Measurements from ENCODE around the gene INMT.

INMT gene

GRCh38 chr7:30754315-30754877 is 2.5 kb downstream of the INMT start:
- TF ChIP-seq ELF4 (IDR thresholded peaks at IDR 0.05) (no peak), PKNOX1 (IDR thresholded peaks at IDR 0.05) (no peak), FOXM1 (IDR thresholded peaks at IDR 0.05; ENCODE audit: borderline replicate concordance) (no peak), CTBP1 (IDR thresholded peaks at IDR 0.05; ENCODE audit: borderline replicate concordance) (no peak), FOXA1 (IDR thresholded peaks at IDR 0.05) (no peak), FOXK2 (IDR thresholded peaks at IDR 0.05) (no peak), SUZ12 (IDR thresholded peaks at IDR 0.05) (no peak), SP1 (IDR thresholded peaks at IDR 0.05) (no peak), NFRKB (IDR thresholded peaks at IDR 0.05) (no peak), LEF1 (IDR thresholded peaks at IDR 0.05; ENCODE audit: borderline replicate concordance) (no peak), L3MBTL2 (conservative IDR thresholded peaks at IDR 0.05) (no peak), TARDBP (IDR thresholded peaks at IDR 0.05) (no peak), HDGF (IDR thresholded peaks at IDR 0.05; ENCODE audit: borderline replicate concordance) (no peak), BHLHE40 (IDR thresholded peaks at IDR 0.05; ENCODE audit: borderline replicate concordance) (no peak), ZNF384 (IDR thresholded peaks at IDR 0.05) (no peak), ARNT (IDR thresholded peaks at IDR 0.05) (no peak)
- DNase-seq (ENCODE audit: extremely low spot score): no peak
- POLR2A ChIA-PET: no interaction called here
- CTCF ChIA-PET: no interaction called here

GRCh38 chr7:30755384-30756154 is 3.6 kb downstream of the INMT start:
- TF ChIP-seq CTBP1 (IDR thresholded peaks at IDR 0.05; ENCODE audit: borderline replicate concordance): no peak
- CTCF ChIA-PET: no interaction called here
- DNase-seq (ENCODE audit: extremely low spot score): no peak
- POLR2A ChIA-PET: no interaction called here

GRCh38 chr7:30757342-30757692 is 5.4 kb downstream of the INMT start:
- CTCF ChIA-PET: no interaction called here
- POLR2A ChIA-PET: no interaction called here
- TF ChIP-seq SP1 (IDR thresholded peaks at IDR 0.05) (no peak), PKNOX1 (IDR thresholded peaks at IDR 0.05) (no peak), ARNT (IDR thresholded peaks at IDR 0.05) (no peak), HDGF (IDR thresholded peaks at IDR 0.05; ENCODE audit: borderline replicate concordance) (no peak), TARDBP (IDR thresholded peaks at IDR 0.05) (no peak), CTBP1 (IDR thresholded peaks at IDR 0.05; ENCODE audit: borderline replicate concordance) (no peak), FOXK2 (IDR thresholded peaks at IDR 0.05) (no peak), FOXM1 (IDR thresholded peaks at IDR 0.05; ENCODE audit: borderline replicate concordance) (no peak), SUZ12 (IDR thresholded peaks at IDR 0.05) (no peak), NFRKB (IDR thresholded peaks at IDR 0.05) (no peak), ZNF384 (IDR thresholded peaks at IDR 0.05) (no peak), ELF4 (IDR thresholded peaks at IDR 0.05) (no peak), L3MBTL2 (conservative IDR thresholded peaks at IDR 0.05) (no peak), FOXA1 (IDR thresholded peaks at IDR 0.05) (no peak), LEF1 (IDR thresholded peaks at IDR 0.05; ENCODE audit: borderline replicate concordance) (no peak), BHLHE40 (IDR thresholded peaks at IDR 0.05; ENCODE audit: borderline replicate concordance) (no peak)
- no peak for DNase-seq (ENCODE audit: extremely low spot score)

GRCh38 chr7:30760514-30761213 is 8.7 kb downstream of the INMT start:
- POLR2A ChIA-PET: no interaction called here
- TF ChIP-seq ZNF384 (IDR thresholded peaks at IDR 0.05) (no peak), SUZ12 (IDR thresholded peaks at IDR 0.05) (no peak), L3MBTL2 (conservative IDR thresholded peaks at IDR 0.05) (no peak), BHLHE40 (IDR thresholded peaks at IDR 0.05; ENCODE audit: borderline replicate concordance) (no peak), SP1 (IDR thresholded peaks at IDR 0.05) (no peak), FOXK2 (IDR thresholded peaks at IDR 0.05) (no peak), FOXA1 (IDR thresholded peaks at IDR 0.05) (no peak), ARNT (IDR thresholded peaks at IDR 0.05) (no peak), NFRKB (IDR thresholded peaks at IDR 0.05) (no peak)
- CTCF ChIA-PET: no interaction called here
- DNase-seq (ENCODE audit: extremely low spot score): no peak

- no peak for TF ChIP-seq NFRKB (IDR thresholded peaks at IDR 0.05)
- no peak for TF ChIP-seq FOXK2 (IDR thresholded peaks at IDR 0.05)
- no peak for TF ChIP-seq PKNOX1 (IDR thresholded peaks at IDR 0.05)
- no peak for TF ChIP-seq CTBP1 (IDR thresholded peaks at IDR 0.05; ENCODE audit: borderline replicate concordance)
- DNase-seq (ENCODE audit: extremely low spot score): no peak
- POLR2A ChIA-PET: interaction anchor here (0.7 kb wide), 1 partner anchor 10 kb away, joined by 4 read pairs; the partner anchor contains the start of gene MINDY4
- CTCF ChIA-PET: no interaction called here
Measured at GRCh38 chr7:30761214-30762156, 9.6 kb downstream of the INMT start.
